RWPE1 (cell line): ENCODE data around the gene MRPS18A.

Experiments
- CTCF ChIA-PET: fragments of 350-600 bp; sonication (Branson Sonifier 250); formaldehyde crosslinking; extraction: SDS; loops from one replicate; lab custom pipeline; 2021; lab: Yijun Ruan, JAX
- POLR2A ChIA-PET: fragments of 400-600 bp; formaldehyde crosslinking; extraction: SDS; loops from one replicate; lab custom pipeline; 2020; ENCODE audit warnings: antibody characterized with exemption; ENCODE audit not compliant: low non-redundant PET; lab: Yijun Ruan, JAX
- DNase-seq: peaks from one replicate; pipeline ENCODE4 v3.0.0; 2012; ENCODE audit warnings: low spot score
- H3K27ac ChIP-seq: fragments of 450-650 bp; 2 replicates; pipeline ENCODE4 v1.5.1; 2017
- TF ChIP-seq, protein P1 (sequence below): fragments of 450-650 bp; conservative IDR thresholded peaks from 2 replicates; pipeline ENCODE4 v1.5.1; 2017; ENCODE audit warnings: low read depth, mild to moderate bottlenecking

Gene MRPS18A

DNA sequence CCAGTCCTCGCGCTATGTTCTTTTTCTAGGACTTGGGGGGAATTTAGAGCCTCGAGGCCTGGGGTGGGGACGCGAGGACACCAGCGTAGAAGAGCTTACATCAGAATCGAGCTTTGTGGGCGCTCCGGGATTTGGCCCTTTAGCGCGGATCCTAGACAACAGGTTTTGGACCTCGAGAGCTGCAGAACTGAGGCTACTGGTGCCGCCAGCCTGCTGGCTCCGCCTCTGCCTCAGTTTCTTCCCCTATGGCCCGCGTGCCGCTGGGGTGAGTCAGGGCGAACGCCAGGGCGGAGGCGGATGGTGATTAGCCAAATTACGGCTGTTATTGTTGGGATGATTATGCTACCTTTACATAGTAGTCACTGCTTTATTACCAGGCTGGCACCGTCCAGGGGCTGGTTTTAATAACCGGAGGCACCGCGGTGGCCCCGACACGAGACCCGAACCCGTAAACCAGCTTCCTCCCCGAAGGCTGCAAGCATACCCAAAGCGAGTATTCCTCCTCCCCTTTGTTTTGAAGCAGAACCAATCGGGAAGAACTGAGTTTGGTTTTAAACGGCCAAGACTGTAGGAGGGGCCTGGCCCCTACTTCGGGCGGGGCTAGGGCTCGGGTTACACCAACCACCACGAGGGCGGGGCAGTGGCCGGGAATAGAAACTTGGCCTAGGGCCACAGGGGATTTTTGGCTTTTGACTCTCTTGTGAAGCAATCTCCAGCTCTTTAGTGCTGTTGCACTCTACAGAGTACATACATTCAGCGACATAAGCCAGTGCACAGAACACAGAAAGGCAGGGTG lies 57.9 kb downstream of the MRPS18A start:
- DNase-seq, result peak; percentile 99
- TF ChIP-seq, protein P1, sequence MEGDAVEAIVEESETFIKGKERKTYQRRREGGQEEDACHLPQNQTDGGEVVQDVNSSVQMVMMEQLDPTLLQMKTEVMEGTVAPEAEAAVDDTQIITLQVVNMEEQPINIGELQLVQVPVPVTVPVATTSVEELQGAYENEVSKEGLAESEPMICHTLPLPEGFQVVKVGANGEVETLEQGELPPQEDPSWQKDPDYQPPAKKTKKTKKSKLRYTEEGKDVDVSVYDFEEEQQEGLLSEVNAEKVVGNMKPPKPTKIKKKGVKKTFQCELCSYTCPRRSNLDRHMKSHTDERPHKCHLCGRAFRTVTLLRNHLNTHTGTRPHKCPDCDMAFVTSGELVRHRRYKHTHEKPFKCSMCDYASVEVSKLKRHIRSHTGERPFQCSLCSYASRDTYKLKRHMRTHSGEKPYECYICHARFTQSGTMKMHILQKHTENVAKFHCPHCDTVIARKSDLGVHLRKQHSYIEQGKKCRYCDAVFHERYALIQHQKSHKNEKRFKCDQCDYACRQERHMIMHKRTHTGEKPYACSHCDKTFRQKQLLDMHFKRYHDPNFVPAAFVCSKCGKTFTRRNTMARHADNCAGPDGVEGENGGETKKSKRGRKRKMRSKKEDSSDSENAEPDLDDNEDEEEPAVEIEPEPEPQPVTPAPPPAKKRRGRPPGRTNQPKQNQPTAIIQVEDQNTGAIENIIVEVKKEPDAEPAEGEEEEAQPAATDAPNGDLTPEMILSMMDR, result no peak
- peak overlapping the region; percentile 99 for H3K27ac ChIP-seq
- POLR2A ChIA-PET, result interaction anchor here (0.6 to 1.5 kb wide), 5 partner anchors 9 to 145 kb away, joined by 3 to 5 read pairs (median 3); no protein-coding TSS in a partner anchor
- CTCF ChIA-PET, result interaction anchor here (1.0 kb wide), 1 partner anchor 143 kb away, joined by 3 read pairs; no protein-coding TSS in a partner anchor

DNA sequence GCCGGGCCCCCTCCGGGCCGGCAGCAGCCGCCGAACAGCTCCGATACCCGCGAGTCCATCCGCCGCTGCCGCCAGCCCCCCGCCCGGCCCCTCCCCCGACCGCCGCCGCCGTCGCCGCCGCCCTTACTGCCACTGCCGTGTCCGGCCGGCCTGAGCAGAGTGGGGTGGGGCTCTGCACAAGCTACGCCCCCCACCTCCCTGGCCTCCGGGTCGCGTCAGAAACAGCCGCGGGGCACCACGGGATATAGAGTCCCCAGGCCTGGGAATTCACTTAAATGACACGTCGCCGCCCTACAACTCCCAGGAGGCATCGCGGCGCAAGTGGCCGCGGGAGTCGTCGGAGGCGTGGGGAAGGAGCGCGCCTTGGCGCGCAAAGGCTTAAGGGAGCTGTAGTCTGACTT lies 58.5 kb downstream of the MRPS18A start, which contains the start of gene GTPBP2:
Gene GTPBP2 (minus strand): TSS at position 161 of the 401 bp plus-strand sequence. CDS start 102 bp downstream, at position 59.
- CTCF ChIA-PET, result no interaction called here
- POLR2A ChIA-PET, result interaction anchor here (0.6 to 1.5 kb wide), 5 partner anchors 9 to 145 kb away, joined by 3 to 5 read pairs (median 3); no protein-coding TSS in a partner anchor
- DNase-seq, result peak; percentile 97
- H3K27ac ChIP-seq, result peak within 1 kb of the TSS; percentile 99
- TF ChIP-seq, protein P1, result no peak

DNA sequence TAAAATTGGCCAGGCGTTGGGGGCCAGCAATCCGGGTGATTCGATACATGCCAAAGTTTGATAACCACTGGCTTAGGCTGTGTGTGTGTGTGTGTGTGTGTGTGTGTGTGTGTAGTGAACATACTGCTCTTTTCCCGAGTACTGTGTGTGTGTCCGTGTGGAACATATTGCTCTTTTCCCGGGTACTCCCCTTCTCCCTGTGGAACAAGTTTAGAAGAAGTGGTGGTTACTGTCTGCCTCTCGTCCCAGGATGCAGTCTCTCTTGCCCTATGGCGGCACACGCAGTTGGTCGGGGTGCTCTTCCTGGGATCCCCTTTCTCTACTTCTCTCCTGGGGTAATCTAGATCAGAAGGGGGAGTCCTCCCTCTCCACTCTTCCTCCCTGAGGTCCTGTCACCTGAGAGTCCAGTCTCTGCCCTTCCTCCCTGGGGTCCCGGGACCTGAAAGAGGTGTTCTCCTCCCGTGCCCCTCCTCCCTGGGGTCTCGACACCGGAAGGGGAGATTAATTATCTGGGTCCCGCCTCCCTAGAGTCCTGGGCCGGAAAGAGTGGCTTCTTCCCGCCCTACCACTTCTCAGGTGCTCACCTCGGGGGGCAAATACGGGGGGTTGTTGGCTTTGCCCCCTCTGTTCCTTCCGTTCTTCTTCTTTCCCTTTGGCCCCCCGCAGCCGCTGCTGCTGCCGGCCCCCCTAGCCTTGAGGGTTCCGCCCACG lies 59.0 kb downstream of the MRPS18A start:
- peak overlapping the region; percentile 99 for H3K27ac ChIP-seq
- POLR2A ChIA-PET, result interaction anchor here (0.6 to 1.0 kb wide), 2 partner anchors 15 to 146 kb away, joined by 3 read pairs; no protein-coding TSS in a partner anchor
- CTCF ChIA-PET, result no interaction called here
- peak; percentile 52 for DNase-seq
- TF ChIP-seq, protein P1, result no peak

DNA sequence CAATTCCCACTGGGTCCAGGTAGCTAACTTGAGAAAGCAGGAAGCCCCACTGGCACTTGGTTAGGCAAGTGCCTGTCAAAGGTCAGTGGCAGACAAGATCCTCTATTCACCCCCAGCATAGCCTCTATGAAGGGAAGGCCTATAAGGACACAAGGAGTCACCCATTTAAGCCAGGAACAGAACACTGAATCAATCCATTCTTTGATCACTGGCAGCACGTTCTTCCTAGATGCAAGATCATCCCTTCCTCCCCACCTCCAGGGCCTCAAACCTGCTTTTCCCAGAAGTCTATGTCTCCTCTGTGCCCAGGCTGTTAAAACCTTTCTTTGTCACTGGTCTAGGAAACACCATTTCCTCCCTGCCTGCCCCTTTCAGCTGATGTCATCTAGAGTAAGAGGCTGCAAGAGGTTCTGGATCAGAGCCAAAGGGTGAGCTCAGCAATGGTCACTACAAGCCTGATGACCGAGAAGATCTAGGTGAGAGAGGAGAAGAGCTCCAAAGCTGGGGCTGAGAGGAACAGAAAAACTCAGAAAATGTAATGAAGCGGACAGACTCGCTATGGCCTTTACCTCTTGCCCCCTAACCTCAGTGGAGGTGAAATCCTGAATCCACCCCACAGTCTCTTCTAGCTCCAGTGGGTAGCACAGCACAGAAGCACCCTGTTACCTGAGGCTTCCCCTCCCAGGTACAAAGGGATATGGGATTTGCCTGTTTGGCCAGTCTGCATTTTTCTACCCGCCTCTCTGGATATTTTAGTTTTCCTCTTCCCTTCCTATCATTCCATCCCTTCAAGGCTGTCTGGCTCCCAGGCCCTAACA lies 60.4 kb downstream of the MRPS18A start:
- peak; percentile 85 for DNase-seq
- H3K27ac ChIP-seq, result peak overlapping the region; percentile 99
- TF ChIP-seq, protein P1, result no peak
- ChIA-PET POLR2A (interaction anchor here (0.7 kb wide), 1 partner anchor 9 kb away, joined by 3 read pairs; no protein-coding TSS in a partner anchor), CTCF (interaction anchor here (0.6 kb wide), 1 partner anchor 67 kb away, joined by 3 read pairs; no protein-coding TSS in a partner anchor)

DNA sequence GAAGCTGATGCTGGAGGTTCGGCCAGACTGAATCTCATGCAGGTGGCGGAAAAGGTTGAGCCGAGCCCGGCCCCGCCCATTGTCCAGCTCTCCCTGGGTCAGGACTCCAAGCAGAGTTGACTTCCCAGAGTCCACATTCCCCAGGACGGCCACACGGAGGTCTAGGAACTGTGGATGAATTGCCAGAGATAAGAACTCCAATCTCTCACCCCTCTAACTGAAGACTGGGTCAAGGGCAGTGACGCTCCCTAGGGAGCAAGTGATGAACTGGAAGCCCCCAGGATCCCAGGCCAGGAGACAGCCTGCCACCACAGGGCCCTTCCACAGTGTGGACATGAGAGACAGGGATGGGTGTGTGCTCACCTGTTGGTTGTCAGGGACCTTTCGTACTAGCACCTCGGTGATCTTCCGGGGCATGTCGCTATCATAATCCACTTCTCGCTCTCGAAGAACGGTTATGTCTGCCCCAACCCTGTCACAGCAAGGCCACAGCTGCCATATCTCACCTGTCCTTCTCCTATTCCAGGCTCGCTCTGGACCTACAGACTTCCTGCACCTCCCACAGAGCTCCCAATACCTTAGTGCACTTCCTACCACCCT lies 62.1 kb downstream of the MRPS18A start:
- CTCF ChIA-PET, result no interaction called here

More for the DNA sequence above, 62.1 kb downstream of the MRPS18A start:
- no peak for DNase-seq
- POLR2A ChIA-PET, result no interaction called here
- H3K27ac ChIP-seq, result peak overlapping the region; percentile 99
- TF ChIP-seq, protein P1, result no peak
